NCI-H2196 (cell line): ENCODE results near the gene RASA1.

Experiments used
- DNase-seq: peaks from one replicate; lab custom pipeline; 2025; ENCODE audit not compliant: unreplicated experiment; lab: John Stamatoyannopoulos, UW

RASA1 gene

DNA sequence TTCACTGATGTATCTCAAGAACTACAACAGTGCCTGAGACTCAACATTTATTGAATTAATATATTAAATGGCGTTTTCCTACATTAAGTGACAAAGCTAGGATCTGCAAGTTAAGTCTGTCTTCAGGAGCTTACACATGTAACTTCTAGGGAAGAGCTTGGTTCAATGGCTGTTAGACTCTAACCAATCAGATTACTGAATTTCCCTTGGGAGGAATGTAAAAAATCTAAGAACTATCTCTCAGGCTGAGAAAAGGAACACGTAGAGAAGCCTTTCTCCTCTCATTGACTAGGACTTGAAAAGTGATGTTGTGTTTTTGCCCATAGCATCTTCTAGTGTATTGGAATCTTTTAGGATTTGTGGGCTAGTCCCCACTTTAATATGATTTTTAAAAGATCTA, 91.4 kb downstream of the RASA1 start:
- DNase-seq = no peak

GRCh38 chr5:87360132-87360531, 92.4 kb downstream of the RASA1 start:
- DNase-seq = no peak

GRCh38 chr5:87361031-87361445, 93.4 kb downstream of the RASA1 start:
- no peak for DNase-seq

DNA sequence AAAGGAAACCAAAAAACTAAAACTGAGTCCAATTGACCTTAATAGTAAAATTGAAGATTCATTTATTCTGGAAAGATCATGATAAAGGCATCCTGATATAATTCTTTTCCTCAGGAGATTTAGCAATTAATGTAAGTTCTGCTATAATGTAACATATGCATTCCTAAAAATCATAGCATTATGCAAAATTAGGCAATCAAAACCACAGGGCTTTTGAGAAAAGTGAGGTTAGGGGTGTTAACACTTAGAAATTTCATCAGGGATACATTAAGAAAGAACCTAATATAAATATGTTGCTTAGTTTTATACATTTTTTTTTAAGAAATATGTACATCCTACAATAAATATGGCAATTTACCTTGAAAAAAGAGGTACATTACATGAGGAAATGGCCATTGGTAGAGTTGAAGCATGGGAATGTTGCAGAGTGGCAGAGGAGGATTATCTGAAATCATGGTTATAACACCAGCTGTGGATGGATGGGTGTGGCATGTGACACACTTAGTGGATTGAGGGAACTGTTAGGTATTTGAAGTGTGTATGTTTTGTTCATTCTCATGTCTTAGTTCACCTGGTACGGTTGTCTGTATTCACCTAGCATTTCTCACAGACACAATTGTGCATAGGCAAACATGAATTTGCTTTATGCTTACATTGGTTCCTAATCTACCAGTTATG, 94.0 kb downstream of the RASA1 start:
- DNase-seq = no peak

DNA sequence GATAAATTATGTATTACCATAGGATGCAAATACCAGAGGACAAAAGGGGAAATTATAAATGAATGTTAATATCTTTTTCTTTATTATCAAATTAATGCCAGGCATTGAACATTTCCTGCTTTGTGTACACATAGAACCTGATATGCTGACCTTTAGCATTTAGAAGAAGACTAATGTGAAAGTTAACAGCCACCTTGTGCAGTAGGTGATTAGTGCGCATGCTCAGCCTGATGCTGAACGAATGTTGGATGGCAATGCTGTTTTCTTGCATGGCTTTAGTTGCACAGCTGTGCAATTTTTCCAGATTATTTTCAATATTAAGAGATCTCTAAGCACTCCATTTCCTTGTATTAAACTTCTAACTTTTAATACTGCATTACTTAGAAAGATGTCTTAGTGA, 99.6 kb downstream of the RASA1 start:
- DNase-seq = no peak

DNA sequence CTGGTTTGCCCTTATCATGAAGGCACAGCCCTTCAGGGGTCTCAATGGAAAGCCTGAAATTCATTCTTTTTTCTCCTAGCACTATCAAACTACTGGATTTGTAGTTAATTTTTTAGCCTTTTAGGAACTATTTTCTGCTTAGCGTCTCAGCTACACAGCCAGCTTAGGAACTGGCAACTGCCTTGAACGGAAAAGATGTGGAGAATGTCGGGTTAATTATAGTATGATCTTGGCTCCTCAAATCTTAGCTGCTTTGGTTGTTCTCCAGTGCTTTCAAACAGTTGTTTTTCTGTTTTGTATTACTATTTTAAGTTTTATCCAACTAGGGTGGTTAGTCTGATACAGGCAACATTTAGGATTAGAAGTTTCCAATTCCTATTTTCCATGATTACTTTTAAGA, 100.9 kb downstream of the RASA1 start:
- no peak for DNase-seq

- DNase-seq = no peak
Observed at GRCh38 chr5:87369431-87369830, 101.7 kb downstream of the RASA1 start.

DNA sequence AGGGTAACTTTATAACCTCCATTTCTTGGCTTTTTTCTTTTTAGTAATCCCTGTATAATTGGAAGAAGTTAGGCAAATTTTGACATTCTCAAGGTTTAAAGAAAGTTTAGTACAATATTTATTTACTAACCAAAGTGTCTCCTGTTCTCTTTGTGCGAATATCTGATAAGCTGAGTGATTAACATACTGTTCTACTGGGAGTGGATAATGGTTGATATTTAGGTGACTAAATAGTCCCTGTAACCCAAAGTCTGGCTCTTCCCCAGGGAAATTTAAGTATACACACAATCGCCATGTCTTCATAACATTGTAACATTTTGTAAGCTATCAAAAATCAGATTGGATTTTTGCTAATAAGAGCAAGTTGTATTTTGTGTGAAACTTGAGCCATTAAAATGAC, 105.0 kb downstream of the RASA1 start:
- no peak for DNase-seq

DNA sequence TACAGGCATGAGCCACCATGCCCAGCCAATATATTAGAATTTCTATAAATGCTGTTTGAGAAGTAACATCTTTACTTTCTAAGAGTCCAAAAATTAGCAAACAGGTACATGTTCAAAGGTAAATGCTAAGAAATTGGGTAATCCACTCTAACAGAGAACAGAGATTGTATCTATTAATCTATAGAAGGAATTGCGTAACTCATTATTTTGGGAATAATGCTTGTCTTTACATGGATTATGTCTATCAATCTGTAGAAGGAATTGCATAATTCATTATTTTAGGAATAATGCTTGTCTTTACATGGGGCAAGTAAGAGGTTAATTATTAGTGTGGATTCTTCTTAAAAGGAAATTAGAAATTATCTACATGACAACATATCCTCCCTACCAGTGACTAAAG, 114.5 kb downstream of the RASA1 start:
- DNase-seq = no peak

GRCh38 chr5:87383216-87383615, 115.5 kb downstream of the RASA1 start:
- no peak for DNase-seq

DNA sequence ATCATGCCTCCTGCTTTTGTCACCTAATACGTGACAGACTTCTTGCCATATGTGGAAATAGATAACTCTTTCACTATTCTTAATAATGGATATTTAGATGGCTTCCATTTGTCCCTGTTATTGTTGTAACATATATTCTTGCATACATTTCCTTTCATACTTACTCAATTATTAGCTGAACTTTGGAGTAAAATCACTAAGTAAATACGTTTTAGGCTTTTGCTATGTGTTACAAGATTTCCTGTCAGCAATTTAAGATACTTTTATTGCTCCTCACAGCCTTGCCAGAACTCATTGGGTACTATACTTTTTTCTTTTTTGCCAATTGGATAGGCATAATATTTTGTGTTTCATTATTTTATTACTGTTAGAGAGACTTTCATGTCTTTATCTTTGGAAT, 118.1 kb downstream of the RASA1 start:
- no peak for DNase-seq

- DNase-seq = no peak
Observed at GRCh38 chr5:87388129-87388528, 120.4 kb downstream of the RASA1 start.

- no peak for DNase-seq
Observed at GRCh38 chr5:87389296-87390034, 121.8 kb downstream of the RASA1 start.

GRCh38 chr5:87390075-87390474, 122.4 kb downstream of the RASA1 start:
- no peak for DNase-seq

- DNase-seq = no peak
Observed at GRCh38 chr5:87390576-87391199, 123.0 kb downstream of the RASA1 start.

DNA sequence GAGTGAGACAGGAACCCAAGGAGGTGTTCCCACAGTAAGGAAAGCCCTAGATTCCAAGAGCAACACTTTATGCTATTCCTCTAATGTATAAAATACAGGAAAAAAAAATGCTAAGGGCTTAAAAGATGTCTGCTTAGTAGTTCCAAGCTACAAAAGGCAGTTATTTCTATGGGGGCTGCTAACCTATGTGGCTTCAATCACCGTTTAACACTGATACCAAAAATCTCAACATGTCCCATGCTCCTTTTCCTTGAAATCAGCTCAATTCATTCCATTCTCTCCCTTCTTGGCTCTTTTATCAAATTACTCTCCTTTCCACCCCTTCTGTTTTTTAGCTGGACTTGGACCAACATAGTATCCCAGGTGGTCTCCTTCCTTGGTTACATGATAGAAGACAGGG, 124.5 kb downstream of the RASA1 start:
- DNase-seq = no peak

DNA sequence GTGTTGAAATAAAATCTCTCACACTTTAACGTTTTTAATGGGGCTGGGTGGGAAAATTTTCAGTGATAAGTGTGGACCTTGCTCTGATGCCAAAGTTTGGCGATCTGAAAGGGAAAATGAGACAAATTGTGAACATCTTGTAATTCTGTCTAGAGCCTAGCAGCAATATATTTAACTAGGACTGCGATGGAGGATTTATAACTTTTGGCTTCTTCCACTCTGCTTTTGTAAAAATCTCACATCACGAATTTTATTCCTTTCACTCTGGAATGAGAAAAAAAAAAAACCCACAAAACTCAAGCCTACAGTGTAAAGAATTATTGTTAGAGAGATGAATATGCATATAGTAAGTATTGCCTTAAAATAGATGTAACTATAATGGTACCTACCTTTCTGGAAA, 125.1 kb downstream of the RASA1 start:
- no peak for DNase-seq

DNA sequence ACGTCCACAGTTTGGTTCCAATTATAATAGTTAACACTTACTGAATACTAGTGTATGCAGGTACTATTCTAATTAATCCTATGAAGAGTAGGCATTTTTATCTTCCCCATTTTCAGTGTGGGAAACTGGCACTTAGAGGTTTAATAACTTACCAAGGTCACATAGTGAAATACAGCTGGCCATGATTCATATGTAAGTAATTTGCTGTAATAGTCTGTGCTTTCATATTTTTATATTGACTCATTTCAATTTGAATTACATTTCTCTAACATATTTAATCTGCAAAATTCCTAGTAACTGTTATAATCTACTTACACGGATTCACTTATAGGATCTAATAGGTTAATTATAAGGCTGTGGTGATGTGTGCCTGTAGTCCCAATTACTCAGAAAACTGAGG, 125.6 kb downstream of the RASA1 start:
- DNase-seq = no peak

- no peak for DNase-seq
Observed at GRCh38 chr5:87394411-87395165, 126.9 kb downstream of the RASA1 start.

DNA sequence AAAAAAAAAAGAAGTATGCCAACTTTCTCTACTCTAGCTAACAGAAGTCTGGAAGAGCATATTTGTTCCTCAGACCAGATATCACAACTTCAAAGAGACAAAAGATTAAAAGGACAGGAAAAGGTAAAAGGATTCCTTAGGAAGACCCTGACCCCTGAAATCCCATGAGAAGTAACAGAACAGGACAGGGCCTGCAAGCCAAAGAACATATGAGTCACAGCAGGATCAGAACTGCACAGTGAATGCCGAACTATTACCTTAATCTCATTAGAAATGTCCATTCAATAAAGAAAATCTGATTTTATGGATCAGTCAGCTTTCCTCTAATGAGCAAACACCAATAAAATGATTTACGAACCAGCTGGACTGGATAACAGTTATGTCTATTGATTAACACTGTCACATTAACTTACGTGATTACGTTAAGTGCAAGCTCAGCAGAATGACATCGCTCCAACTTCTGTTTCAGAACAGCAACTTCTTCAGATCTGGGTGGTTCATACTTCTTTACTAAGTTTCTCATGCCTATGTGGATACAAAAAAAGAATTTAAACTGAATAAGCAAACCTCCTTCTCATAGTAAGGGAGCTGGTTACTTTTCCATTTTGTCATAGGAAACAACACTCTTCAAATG, 131.4 kb downstream of the RASA1 start:
- no peak for DNase-seq

DNA sequence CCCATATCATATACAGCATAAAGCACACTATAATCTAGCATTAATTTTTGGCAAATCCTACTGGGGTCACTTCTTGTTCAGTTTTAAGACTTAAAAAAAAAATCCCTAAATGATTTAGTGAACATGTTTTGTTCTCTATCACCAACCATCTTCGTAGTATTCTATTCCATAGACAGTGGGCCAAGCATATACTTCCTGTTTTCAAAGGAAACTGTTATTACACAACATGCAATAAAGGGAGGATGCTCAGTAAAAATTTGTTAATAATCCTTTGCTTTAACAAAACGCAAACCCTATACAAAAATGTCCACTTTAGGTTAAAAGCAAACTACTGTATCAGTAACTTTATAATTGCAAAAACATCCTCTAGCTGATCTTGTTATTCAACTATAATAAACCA, 132.0 kb downstream of the RASA1 start:
- DNase-seq = no peak
